ENCODE measurements around the gene RBM25. TPM values are rescaled to one million over a fixed set of nuclear protein-coding genes. Genes with fewer than 3 reads are reported as not detected.

The RBM25 gene
- total RNA-seq, 1 experiment from 2014 or later = 142 TPM

- DNase-seq (ENCODE audit: low spot score) (no peak), ATAC-seq (no peak)
- Mint-ChIP-seq H3K27me3 (ENCODE audit: low read depth) (no peaks in the 10 kb centered on the region), H3K9me3 (0 out of 2 replicates have a peak, but pooled peaks cover 4% of the 10 kb centered on the region), H3K4me1 (peaks cover 4% of the 10 kb centered on the region), H3K4me3 (no peak overlapping the region), H3K36me3 (peaks cover 5% of the 10 kb centered on the region), H3K27ac (no peak overlapping the region)
- ChIA-PET CTCF (interaction anchor here (1.5 kb wide), 1 partner anchor 90 kb away, joined by 3 read pairs; no protein-coding TSS in a partner anchor), POLR2A (no interaction called here)
- TF ChIP-seq HMGA2 (CRISPR knock-in tag; IDR thresholded peaks at IDR 0.05) (no peak), RORB (CRISPR knock-in tag; IDR thresholded peaks at IDR 0.05) (no peak), USF1 (CRISPR knock-in tag; IDR thresholded peaks at IDR 0.05) (no peak), SMAD3 (CRISPR knock-in tag; IDR thresholded peaks at IDR 0.05; ENCODE audit: borderline replicate concordance) (no peak), CDX4 (CRISPR knock-in tag; IDR thresholded peaks at IDR 0.05; ENCODE audit: borderline replicate concordance) (no peak), MLX (CRISPR knock-in tag; IDR thresholded peaks at IDR 0.05) (no peak), ZMAT4 (CRISPR knock-in tag; IDR thresholded peaks at IDR 0.05) (no peak), USF2 (CRISPR knock-in tag; IDR thresholded peaks at IDR 0.05) (no peak), FOXP4 (CRISPR knock-in tag; IDR thresholded peaks at IDR 0.05) (no peak), NR2C2 (CRISPR knock-in tag; IDR thresholded peaks at IDR 0.05) (no peak), NFYB (CRISPR knock-in tag; conservative IDR thresholded peaks at IDR 0.05; ENCODE audit: low read depth) (no peak), PREB (CRISPR knock-in tag; IDR thresholded peaks at IDR 0.05; ENCODE audit: borderline replicate concordance) (no peak), PRDM15 (CRISPR knock-in tag; IDR thresholded peaks at IDR 0.05) (no peak)
Observed at GRCh38 chr14:73142216-73142615, 83.9 kb downstream of the RBM25 start.

- no peak overlapping the region for H3K4me3 Mint-ChIP-seq
- no peaks in the 10 kb centered on the region for H3K4me1 Mint-ChIP-seq
- H3K27me3 Mint-ChIP-seq (ENCODE audit: low read depth) = no peaks in the 10 kb centered on the region
- H3K27ac Mint-ChIP-seq = peak overlapping the region; percentile 18; the same call in 1 of the 2 replicates
- H3K9me3 Mint-ChIP-seq = 0 out of 2 replicates have a peak, but pooled peaks cover 4% of the 10 kb centered on the region
- ChIA-PET POLR2A (interaction anchor here (0.6 to 0.9 kb wide), 2 partner anchors 498 to 1205 kb away, joined by 3 to 6 read pairs; partner anchors contain the start of gene VRTN), CTCF (interaction anchor here (1.5 kb wide), 1 partner anchor 89 kb away, joined by 3 read pairs; no protein-coding TSS in a partner anchor)
- ATAC-seq = no peak
- peaks cover 5% of the 10 kb centered on the region for H3K36me3 Mint-ChIP-seq
- DNase-seq (ENCODE audit: low spot score) = no peak
- TF ChIP-seq TP53 (CRISPR knock-in tag; IDR thresholded peaks at IDR 0.05) (no peak), FOXK1 (CRISPR knock-in tag; IDR thresholded peaks at IDR 0.05) (no peak), FOXP1 (CRISPR knock-in tag; IDR thresholded peaks at IDR 0.05; ENCODE audit: borderline replicate concordance) (no peak), STAT6 (CRISPR knock-in tag; conservative IDR thresholded peaks at IDR 0.05; ENCODE audit: low read depth) (no peak), ZBTB21 (CRISPR knock-in tag; IDR thresholded peaks at IDR 0.05; ENCODE audit: borderline replicate concordance) (no peak), SP1 (CRISPR knock-in tag; conservative IDR thresholded peaks at IDR 0.05) (no peak), ZNF219 (CRISPR knock-in tag; IDR thresholded peaks at IDR 0.05; ENCODE audit: borderline replicate concordance) (no peak)
Observed at GRCh38 chr14:73143003-73143402, 84.7 kb downstream of the RBM25 start.
